HG02884 (cell line): Measurements from ENCODE around the gene ODC1.
"Not testable (repeated sequence)": the region's sequence is repeated elsewhere in the genome, so short reads cannot be mapped to it uniquely, and the experiment has no call there.

Experiments
- ATAC-seq: cut with Tn5 transposase; IDR thresholded peaks from one replicate; pipeline ENCODE4 v1.9.1; 2021; ENCODE audit warnings: mild to moderate bottlenecking, moderate library complexity; ENCODE audit not compliant: unreplicated experiment

Gene ODC1

GRCh38 chr2:10454505-10454904, 6.4 kb upstream of the ODC1 start:
- no peak for ATAC-seq

DNA sequence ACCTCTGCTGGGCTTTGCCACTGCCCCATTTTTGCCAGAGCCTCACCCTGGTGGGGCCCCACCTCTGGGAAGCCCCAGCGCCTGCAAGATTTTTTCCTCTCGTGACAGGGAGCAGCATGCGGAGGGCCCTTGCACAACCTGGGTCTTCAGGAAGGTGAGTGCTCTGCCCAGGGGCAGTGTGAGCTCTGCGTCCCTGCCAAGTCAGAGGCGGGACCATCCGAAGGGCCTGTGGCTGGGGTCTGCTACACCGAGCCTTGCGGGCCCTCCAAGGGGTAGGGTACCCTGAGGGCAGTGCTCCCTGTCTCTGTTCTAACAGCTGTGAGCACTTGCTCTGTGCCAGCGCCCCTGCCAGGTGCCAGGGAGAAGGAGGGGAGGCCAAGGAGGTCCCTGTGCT, 5.8 kb upstream of the ODC1 start:
- no peak for ATAC-seq

DNA sequence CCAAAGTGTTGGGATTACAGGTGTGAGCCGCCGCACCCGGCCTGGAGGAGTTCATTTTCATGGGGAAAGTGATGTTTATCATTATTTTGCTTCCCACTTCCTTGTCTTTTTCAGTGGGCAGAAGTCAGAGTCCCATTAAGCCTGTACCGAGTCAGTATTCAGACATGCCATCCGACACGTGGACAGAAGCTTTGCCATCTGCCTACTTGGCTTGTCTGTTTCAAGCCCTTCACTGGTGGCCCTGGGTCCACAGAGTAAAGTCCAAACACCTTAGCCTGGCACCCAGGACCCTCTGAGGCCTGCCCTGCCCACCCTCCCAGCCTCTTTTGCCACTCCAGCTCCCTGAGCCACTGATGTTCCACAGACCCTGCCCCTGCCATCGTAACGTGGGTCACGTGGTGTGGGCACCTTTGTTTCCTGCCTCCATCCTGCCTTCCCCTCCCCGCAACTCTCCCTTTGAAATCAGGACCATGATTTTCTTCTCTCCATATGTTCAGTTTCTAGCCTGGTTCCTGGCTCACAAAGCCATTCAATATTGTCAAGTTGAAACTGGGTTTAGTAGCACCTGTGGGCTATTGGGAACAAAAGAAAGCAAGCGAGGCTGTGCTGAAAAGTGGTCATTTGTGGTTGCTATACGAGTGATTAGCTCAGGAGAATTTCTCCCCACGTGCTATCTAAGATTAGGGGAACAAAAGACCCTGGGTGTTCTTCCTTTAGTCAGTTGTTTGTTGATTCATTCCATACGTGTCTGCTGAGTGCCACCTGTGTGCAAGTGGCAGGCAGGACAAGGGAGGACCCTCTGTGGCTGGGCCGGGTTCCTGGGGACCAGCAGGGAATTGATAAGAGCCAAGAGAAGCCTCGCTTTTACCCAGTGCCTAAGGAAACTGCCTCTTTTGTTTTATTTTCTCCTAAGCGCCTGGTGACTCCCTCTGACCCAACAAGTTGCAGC, 5.1 kb upstream of the ODC1 start:
- ATAC-seq, result no peak

GRCh38 chr2:10452312-10452711, 4.2 kb upstream of the ODC1 start:
- no peak for ATAC-seq

GRCh38 chr2:10451819-10452218, 3.7 kb upstream of the ODC1 start:
- no peak for ATAC-seq

GRCh38 chr2:10449838-10450691, 1.9 kb upstream of the ODC1 start:
- no peak for ATAC-seq

GRCh38 chr2:10449486-10449831, 1.3 kb upstream of the ODC1 start:
- no peak for ATAC-seq

DNA sequence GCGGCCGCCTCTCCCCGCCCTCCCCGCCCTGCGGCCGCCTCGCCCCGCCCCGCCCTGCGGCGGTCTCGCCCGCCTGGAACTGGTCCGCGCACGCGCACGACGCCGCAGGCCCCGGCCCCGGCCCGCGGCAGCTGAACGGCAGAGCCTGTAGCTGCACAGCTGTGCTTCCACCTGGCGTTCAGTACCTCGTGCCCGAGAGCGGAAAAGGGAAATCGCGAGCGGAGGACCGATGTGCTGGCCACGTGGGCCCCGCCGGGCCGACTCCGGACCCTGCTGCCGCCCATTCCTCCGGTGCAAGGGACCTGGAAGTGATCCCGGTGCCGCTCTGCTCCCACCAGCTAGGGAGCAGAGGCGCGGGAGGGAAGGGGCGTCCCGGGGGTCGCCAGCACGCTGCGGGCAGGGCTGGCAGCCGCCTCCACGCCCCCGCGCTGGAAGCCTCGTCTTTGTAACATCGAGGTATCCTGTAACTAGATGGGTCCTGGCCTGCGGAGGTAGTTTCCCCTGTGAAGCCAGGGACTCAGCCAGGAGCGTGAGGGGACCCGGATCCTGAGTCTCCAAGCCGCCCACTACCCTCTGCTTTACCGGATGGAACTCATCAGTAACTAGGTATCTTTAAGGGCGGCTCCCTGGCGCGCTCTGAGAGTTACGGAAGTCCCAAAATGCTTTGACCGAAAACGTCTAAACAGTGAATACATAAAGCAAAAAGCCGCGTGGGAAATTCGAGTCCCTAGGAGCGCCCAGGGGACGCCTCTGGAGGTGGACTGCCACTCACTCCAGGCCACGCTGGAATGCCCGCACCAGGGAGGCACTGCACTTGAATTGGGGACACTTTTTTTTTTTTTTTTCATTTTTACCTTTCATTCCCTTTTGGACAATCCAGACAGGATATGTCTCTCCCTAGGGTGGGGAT, 704 bp upstream of the ODC1 start:
- ATAC-seq, result peak; percentile 57

- peak; percentile 26 for ATAC-seq
Measured at GRCh38 chr2:10447300-10447894, 730 bp downstream of the ODC1 start.

DNA sequence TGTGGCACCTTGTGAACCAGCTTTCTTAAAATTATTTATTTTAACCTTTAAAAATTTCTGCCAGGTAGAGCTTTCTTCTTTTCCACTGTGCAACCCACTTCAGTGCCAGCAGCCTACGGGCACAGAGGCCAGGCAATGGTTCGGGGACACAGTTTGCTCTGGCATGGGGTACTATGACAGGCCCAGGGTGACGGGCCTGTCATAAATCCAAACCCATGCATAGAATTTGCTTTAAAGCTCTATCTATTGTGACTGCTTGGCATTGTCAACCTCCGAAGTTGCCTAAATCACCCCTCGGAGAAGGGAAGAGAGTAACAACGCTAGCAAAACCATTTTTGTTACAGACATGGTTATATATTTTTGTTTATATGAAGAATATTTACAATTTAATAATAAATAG, 1.5 kb downstream of the ODC1 start:
- no peak for ATAC-seq

DNA sequence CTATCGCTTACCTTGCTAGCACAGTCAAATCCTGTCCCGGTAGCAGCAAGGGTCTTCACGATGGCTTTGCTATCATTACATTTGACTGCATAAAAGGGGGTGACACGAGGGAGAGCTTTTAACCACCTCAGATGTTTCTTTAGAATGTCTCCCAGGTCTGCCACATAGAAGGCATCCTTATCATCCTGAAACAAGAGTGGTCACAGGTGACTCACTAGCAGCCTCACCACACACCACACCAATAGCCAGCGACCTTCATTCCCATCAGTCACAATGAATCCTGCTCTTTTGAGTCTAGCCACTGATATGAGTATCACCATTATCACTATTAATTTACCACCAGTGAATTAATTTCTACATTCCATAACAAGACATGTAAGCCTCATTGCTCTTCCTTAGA, 3.7 kb downstream of the ODC1 start:
- no peak for ATAC-seq

DNA sequence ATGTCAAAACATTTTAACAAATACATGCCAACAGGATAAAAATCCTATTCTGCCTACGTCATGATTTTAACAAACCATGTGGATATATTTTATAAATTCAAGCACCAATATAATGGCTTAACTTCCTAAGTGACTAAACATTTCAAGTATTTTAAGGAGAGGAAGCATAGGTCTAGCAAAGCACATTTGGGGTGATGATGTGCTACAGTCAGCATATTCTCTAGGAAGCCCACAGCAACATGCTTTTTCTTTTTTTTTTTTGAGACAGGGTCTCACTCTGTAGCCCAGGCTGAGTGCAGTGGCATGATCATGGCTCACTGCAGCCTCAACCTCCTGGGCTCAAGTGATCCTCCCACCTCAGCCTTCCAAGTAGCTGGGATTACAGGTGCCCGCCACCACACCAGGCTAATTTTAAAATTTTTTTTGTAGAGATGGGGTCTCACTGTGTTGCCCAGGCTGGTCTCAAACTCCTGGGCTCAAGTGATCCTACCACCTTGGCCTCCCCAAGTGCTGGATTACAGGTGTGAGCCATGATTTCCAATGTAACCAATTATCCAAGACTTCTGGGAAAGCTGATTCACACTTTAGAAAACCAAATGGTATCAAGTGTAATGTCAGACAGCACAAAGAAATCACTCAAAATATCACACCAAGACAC, 5.5 kb downstream of the ODC1 start:
- ATAC-seq, result not testable (repeated sequence)

GRCh38 chr2:10441948-10442347, 6.2 kb downstream of the ODC1 start:
- no peak for ATAC-seq

GRCh38 chr2:10440736-10441135, 7.4 kb downstream of the ODC1 start:
- no peak for ATAC-seq

GRCh38 chr2:10439971-10440370, 8.2 kb downstream of the ODC1 start:
- no peak for ATAC-seq

- no peak for ATAC-seq
Measured at GRCh38 chr2:10439185-10439879, 8.8 kb downstream of the ODC1 start.

GRCh38 chr2:10438688-10439087, 9.4 kb downstream of the ODC1 start:
- no peak for ATAC-seq

GRCh38 chr2:10437806-10438205, 10.3 kb downstream of the ODC1 start:
- ATAC-seq, result no peak

GRCh38 chr2:10436583-10437110, 11.5 kb downstream of the ODC1 start:
- ATAC-seq, result no peak
